GM12873 (cell line): Measurements from ENCODE around the gene MST1R.

Source experiments
- CTCF ChIP-seq: IDR thresholded peaks from 2 replicates; pipeline ENCODE4 v1.5.1; 2012; ENCODE audit warnings: low read depth, mild to moderate bottlenecking, moderate library complexity, low read length, control low read depth; ENCODE audit not compliant: insufficient read depth; ENCODE audit errors: missing control alignments

MST1R gene

DNA sequence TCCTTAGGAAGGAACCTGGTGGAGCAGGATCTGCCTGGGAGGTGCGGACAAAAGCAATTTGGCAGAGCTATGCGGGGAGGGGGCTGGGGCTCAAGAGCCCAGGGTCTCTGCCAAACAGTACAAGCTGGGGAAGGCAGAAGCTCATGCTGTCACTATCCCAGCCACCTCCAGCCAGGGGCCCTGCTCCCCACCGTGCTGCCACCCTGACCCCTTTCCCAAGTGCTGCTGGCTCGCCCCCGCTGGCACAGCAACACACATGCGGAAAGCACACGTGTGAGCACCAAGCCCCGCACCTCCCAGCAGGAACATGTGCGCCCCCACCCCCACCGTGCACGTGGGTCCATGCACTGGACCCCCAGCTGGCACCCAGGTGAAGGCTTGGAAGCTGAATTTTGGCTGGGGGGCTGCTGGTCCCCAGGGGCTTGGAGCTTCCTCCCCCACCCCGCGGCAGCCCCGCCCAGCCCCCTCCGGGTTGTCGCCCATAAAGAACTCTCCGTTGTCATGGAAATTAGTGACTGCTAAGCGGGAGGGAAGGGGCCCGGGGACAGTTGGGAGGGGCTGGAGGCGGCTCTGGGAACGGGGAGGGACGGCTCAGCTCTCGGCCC is 34.7 kb downstream of the MST1R start:
- no peak for TF ChIP-seq CTCF

- TF ChIP-seq CTCF, result no peak
Observed at GRCh38 chr3:49867871-49868321, 35.8 kb downstream of the MST1R start.

- no peak for TF ChIP-seq CTCF
Observed at GRCh38 chr3:49867400-49867799, 36.3 kb downstream of the MST1R start.

GRCh38 chr3:49865198-49865784 is 38.4 kb downstream of the MST1R start:
- TF ChIP-seq CTCF, result no peak

GRCh38 chr3:49864505-49864904 is 39.2 kb downstream of the MST1R start:
- TF ChIP-seq CTCF, result no peak

- TF ChIP-seq CTCF, result no peak
Observed at GRCh38 chr3:49859576-49860305, 43.9 kb downstream of the MST1R start.

DNA sequence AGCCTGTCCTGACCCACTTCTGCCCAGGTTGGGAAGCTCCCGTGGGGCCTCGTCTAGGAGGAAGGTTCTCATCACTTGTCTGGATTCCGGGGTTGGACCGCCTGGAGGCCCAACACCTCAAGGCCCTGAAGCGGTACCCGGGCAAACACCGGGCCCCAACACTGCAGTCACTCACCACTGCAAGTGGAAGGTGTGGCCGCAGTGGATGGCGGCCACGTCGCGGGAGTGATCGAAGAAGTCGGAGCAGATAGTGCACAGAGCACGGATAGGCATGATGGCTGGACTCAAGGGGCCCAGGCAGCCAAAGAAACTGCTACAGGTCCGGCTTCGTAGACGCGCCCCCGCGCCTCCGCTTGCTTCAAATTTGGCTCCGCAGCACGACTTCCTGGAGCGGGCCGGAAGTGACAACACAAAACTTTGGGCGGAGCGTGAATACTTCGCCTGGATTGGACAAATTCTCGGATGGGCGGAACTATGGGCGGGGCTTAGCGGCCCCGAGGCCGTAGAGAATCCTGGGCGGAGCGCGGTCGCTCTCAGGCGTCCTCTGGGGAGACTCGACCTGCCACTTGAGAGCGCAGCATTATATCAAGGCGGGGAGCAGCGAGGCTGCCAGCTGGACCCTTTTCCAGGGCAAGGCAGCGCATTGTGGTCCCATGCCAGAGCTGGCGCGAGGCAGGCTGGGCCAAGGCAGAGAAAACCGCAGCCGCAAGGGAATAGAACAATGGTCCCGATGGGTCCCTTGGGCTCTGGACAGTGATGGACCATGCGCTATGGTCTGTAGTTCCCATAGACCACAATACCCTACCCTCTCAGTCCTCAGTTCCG is 47.3 kb downstream of the MST1R start, which contains the start of gene TRAIP:
TRAIP (minus strand) TSS at position 384 of the 825 bp plus-strand sequence; CDS start at position 273, 111 bp downstream.
- TF ChIP-seq CTCF, result no peak
